HG03066 (cell line): ENCODE results near the gene DIS3L2.

Source experiments
- ATAC-seq: cut with Tn5 transposase; IDR thresholded peaks from one replicate; pipeline ENCODE4 v1.9.1; 2021; ENCODE audit warnings: low read depth; ENCODE audit not compliant: unreplicated experiment

Gene DIS3L2

GRCh38 chr2:232246245-232246644 is 284.7 kb downstream of the DIS3L2 start:
- ATAC-seq = no peak

- ATAC-seq = no peak
Observed at GRCh38 chr2:232249096-232249495, 287.6 kb downstream of the DIS3L2 start.

GRCh38 chr2:232250246-232251175 is 289.0 kb downstream of the DIS3L2 start:
- no peak for ATAC-seq

GRCh38 chr2:232255033-232255432 is 293.5 kb downstream of the DIS3L2 start:
- ATAC-seq = no peak

DNA sequence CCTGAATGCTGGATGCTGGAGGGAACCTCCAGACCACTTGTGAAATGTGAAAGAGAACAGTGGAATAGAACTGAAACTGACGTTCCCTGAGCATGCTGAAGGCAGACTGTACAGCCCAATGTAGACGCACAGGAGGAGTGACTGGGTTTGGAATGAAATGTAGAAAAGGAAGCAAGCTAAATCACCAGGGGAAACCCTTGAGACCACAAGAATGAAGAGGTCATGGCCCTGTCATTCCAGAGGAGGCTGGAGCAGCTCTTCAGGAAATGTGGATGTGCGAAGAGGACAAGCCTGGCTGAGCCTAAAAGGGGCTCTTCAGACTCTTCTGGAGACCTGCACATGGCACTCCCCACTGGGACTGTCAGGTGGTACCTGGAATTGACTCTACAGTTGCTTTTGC is 298.6 kb downstream of the DIS3L2 start:
- no peak for ATAC-seq

- no peak for ATAC-seq
Observed at GRCh38 chr2:232261776-232262175, 300.3 kb downstream of the DIS3L2 start.

DNA sequence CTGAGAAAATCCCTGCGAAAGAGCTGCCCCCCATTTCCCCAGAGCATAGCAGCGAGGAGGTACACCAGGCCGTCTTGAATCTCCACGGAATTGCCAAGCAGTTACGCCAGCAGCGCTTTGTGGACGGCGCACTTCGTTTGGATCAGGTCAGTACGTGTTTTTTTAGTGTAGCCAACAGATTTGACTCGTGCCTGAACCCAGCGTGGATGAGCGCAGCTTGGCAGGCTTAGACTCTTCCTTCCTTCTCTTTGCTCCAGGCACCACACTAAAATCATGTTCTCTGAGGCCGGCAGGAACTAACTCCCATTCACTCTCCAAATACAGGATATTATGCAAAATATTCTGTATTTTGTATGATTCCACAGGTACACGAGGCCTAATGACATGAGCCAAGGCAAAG is 301.8 kb downstream of the DIS3L2 start:
- no peak for ATAC-seq

DNA sequence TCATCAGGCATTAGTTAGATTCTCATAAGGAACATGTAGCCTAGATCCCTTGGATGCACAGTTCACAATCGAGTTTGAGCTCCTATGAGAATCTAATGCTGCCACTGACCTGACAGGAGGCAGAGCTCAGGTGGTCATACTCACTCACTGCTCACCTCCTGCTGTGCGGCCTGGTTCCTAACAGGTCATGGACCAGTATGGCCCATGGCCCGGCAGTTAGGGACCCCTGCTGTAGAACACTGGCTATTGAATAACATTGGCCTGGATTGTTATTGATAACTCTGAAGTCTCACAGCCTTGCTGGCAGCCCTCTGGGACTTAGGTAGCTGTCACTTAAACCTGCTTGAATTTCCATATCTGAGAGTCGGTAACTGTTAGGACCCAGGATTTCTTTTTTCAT is 302.6 kb downstream of the DIS3L2 start:
- no peak for ATAC-seq

GRCh38 chr2:232265329-232265728 is 303.8 kb downstream of the DIS3L2 start:
- no peak for ATAC-seq

GRCh38 chr2:232268636-232269165 is 307.2 kb downstream of the DIS3L2 start:
- ATAC-seq = no peak

- ATAC-seq = no peak
Observed at GRCh38 chr2:232269867-232270266, 308.4 kb downstream of the DIS3L2 start.

DNA sequence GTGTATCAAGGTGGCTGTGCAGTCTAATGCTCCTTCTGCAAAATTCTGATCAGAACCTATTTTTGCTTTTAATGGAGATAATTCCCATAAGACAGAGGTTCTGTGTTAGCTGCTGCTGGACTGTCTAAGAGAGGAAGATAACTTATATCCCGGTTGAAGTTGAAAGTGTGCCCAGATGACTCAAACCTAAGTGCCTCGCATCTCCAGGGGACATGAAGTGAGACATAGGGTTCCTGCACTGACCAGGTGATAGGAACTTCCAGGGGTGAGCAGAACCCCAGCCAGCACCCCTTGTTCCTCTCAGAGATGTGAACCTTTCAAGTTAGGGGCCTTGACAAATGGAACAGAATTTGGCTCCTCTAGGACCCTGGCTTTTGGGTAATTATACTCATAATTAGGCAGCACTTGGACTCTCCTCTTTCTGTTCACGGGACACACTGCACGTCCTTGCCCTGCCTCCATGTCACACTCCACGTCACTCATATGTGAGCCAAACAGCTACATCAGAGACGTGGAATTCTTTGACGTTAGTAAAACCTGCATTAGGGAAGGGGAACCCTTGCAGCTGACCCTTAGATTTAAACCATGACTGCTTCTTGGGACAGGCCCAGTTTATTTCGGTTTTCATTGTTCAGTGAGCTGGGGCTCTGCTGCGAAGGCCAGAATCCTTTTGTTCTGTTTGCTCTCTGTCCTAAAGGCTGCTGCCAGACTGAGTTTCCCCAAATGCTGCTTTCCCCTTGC is 312.6 kb downstream of the DIS3L2 start:
- ATAC-seq = no peak

DNA sequence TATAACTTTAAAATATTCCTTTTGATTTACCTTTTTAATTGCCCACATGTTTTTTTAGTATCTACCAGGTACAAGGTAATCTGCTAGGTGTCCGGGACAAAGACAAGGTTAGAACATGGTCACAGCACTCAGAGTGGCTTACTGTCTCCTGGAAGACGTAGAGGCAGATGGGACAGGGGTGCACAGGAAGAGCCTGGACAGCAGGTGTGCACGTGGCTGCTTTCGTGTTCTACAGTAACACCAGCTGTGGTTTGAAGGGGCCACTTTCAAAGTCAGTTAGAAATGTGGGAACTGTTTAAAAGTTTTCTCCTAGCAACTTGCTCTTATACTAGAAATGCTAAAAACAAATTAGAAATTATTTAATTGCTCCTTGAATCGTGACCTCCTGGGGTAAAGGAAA is 314.2 kb downstream of the DIS3L2 start:
- no peak for ATAC-seq

DNA sequence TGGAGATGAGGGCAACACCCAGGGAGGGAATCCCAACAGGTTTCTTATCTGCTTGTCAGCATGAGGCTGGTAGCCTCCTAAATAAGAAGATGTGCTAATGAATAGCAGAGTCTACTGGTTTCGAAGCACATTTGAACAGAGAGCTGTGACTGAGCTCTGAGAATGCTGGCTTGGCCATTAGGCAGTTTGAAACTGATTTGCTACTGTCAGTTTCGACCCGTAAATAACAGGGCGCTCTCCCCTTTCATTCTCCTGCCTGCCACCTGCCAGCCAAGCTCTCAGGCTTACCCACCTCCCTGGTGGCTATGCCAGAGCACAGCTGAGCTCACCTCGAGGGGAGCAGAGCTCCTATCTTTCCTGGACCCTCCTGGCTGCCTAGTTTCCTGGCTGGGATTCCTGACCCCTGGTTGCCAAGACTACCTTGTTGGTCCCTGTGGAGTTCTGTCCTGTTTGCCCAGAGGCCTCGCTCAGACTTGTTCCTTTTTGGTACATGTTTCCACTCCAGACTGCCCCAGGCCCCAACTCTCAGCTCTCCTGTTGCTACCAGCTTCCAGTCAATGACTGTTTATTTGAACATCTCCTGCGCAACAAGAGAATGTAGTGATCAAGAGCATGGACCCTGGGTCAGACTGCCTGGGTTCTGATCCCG is 314.7 kb downstream of the DIS3L2 start:
- ATAC-seq = no peak

DNA sequence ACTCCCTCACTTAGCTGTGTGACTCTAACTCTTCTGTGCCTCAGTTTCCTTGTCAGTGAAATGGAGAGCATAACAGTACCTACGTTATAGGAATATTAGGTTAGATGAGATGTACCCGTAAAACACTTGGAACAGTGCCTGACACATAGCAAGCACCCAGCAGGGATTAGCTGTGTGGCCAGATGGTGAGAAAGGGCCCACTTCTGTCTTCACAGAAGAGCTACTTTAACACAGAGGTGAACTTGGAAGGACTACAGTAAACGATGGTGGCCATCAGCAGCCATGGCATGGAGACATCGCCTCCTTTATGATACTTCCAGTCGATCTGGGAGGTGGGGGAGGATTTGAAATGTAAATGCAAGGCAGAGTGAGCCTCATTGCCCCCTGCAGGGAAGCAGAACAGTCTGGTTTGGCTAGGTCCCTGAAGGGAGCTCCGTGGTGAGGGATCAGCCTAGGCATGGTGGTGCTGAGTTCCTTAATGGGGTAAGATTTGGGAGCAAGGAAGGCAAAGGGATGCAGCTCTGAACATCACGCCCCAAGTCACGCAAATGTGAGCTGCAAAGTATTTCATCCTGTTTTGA is 315.3 kb downstream of the DIS3L2 start:
- ATAC-seq = no peak

GRCh38 chr2:232278534-232278933 is 317.0 kb downstream of the DIS3L2 start:
- ATAC-seq = no peak

GRCh38 chr2:232280341-232280740 is 318.8 kb downstream of the DIS3L2 start:
- no peak for ATAC-seq

DNA sequence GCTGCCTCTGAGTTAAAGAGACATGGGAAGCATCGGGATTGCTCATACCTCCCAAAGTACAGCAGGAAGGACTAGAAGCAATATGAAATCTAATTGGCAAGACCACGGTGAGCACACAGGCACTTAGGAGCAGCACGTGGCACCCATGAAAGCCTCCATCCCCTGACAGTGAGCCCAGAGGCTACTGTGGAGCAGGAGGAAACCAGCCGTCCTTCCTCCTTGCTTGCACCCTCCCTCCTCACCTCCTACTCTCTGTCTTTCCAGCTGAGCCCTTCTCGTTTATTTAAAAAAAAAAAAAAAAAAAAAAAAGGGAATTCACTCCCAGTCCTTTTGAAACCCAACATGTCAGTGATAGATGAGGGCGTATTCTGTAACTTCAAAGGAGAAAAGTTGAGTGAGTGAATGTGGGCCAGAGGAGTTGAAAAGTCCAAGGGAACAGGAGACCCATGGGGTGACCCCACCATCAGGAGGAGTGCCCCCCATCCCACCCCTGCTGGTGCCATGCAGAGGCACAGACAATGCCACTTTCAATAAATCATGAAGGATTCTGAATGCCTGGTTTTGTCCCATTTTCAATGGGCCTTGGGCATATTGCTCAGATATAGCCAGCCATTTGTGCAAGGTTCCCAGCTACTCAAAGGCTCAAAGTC is 320.5 kb downstream of the DIS3L2 start:
- no peak for ATAC-seq

GRCh38 chr2:232282508-232283055 is 321.1 kb downstream of the DIS3L2 start:
- ATAC-seq = no peak
